ENCODE results near the gene STK35. TPM values are rescaled to one million over a fixed set of nuclear protein-coding genes. Genes with fewer than 3 reads are reported as not detected.

STK35 gene
- total RNA-seq (2022) (16.5 and 20.1 TPM in 2 replicates), Bru-seq, nascent RNA (percentile 71 among the genes with signal in this experiment), BruChase-seq, experiment 1, labeled RNA remaining after a 6-hour chase (percentile 72 among the genes with signal in this experiment), BruChase-seq, experiment 2, labeled RNA remaining after a 2-hour chase (percentile 76 among the genes with signal in this experiment)
- long read RNA-seq, partial matches to known transcripts: 1 of 19 reads
- long read RNA-seq, other reads (novel, unspliced or antisense): 18 of 19 reads

DNA sequence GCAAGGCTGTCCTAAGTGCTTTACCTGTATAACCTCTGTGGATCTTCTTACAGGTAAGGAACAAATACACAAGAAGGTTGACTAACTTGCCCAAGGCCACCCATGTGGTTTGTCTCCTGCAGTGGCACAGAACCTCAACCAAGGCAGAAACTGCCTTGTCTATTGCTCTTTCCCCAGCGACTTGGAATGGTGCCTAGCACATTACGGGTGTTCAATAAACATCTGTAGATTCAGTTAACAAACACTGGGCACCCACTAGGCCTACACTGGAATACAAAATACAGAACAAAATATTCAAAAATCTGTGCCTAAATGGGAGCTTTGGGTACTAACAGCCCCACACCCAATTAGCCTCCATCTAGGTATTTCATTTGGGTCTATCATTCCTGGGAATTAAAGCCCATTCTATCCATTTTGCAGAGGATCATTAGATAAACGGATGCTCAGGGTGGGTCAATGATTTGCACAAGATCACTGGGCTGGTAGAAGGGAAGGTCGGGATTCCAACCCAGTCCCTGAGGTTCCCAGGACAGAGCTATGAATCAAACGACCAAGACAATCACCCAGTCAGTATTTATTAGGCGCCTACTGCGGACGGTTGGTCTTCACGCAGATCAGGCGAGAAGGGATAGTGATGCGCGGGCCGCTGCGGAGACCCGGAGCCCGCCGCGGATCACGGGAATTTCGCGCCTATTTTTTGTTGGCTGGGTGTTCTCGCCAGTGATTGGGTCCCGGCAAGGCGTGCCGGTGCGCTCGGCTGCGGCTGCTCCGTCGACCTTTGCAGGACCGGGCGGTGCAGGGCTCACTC, at the start of gene STK35:
TSS of gene STK35 (plus strand) at position 771 of the 808 bp plus-strand sequence. CDS start 55 bp downstream, outside the sequence.
- Mint-ChIP-seq H3K4me3 (ENCODE audit: low read depth, unreplicated experiment) (peak within 1 kb of the TSS; percentile 77), H3K36me3 (ENCODE audit: insufficient read depth, unreplicated experiment) (peaks cover 28% of the 10 kb centered on the region)
- intact Hi-C loops (cut with micrococcal nuclease; ENCODE audit: unreplicated experiment): loop anchor here (10.0 kb wide), 1 partner anchor 74 kb away; no protein-coding TSS in a partner anchor

DNA sequence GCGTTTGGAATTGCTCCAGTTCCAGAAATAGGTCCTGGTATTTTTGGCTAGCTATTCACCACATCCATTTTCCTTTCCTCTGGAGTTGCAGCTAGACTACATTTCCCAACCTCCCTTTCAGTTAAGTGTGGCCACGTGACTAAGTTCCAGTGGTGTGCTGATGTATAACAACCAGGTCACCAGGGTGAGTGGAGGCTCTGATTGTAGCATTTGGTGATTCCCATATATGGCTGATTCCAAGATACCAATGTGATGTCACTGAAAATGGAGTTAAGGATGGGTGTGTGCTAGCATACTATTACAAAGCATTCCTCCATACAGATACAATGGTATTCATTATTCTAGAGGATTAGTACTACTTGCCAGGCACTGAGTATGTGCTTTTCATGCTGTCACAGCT, 49.7 kb upstream of the STK35 start:
- no TSS peak for BruUV-seq (replicated peaks)
- H3K27ac Mint-ChIP-seq (ENCODE audit: unreplicated experiment): no peak overlapping the region
- no peak for DNase-seq
- CTCF ChIA-PET: interaction anchor here (0.6 kb wide), 1 partner anchor 253 kb away, joined by 3 read pairs; no protein-coding TSS in a partner anchor
- H3K9me3 Mint-ChIP-seq (ENCODE audit: low read depth, unreplicated experiment): no peaks in the 10 kb centered on the region
- no peaks in the 10 kb centered on the region for H3K36me3 Mint-ChIP-seq (ENCODE audit: insufficient read depth, unreplicated experiment)
- H3K4me1 Mint-ChIP-seq (ENCODE audit: low read depth, unreplicated experiment): no peaks in the 10 kb centered on the region
- intact Hi-C loops (cut with micrococcal nuclease; ENCODE audit: unreplicated experiment): no loop called here
- peaks cover 72% of the 10 kb centered on the region for H3K27me3 Mint-ChIP-seq (ENCODE audit: unreplicated experiment)
- no peak overlapping the region for H3K4me3 Mint-ChIP-seq (ENCODE audit: low read depth, unreplicated experiment)
- TF ChIP-seq, protein P1, sequence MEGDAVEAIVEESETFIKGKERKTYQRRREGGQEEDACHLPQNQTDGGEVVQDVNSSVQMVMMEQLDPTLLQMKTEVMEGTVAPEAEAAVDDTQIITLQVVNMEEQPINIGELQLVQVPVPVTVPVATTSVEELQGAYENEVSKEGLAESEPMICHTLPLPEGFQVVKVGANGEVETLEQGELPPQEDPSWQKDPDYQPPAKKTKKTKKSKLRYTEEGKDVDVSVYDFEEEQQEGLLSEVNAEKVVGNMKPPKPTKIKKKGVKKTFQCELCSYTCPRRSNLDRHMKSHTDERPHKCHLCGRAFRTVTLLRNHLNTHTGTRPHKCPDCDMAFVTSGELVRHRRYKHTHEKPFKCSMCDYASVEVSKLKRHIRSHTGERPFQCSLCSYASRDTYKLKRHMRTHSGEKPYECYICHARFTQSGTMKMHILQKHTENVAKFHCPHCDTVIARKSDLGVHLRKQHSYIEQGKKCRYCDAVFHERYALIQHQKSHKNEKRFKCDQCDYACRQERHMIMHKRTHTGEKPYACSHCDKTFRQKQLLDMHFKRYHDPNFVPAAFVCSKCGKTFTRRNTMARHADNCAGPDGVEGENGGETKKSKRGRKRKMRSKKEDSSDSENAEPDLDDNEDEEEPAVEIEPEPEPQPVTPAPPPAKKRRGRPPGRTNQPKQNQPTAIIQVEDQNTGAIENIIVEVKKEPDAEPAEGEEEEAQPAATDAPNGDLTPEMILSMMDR (IDR thresholded peaks at IDR 0.05; ENCODE audit: unreplicated experiment): no peak

More for the DNA sequence above, at the start of gene STK35:
- peak; percentile 69 for DNase-seq
- peaks cover 10% of the 10 kb centered on the region for H3K4me1 Mint-ChIP-seq (ENCODE audit: low read depth, unreplicated experiment)
- TF ChIP-seq, protein P1 (IDR thresholded peaks at IDR 0.05; ENCODE audit: unreplicated experiment): no peak
- BruUV-seq (replicated peaks): TSS peak; percentile 61
- H3K9me3 Mint-ChIP-seq (ENCODE audit: low read depth, unreplicated experiment): no peaks in the 10 kb centered on the region
- H3K27ac Mint-ChIP-seq (ENCODE audit: unreplicated experiment): peak within 1 kb of the TSS; percentile 98
- no peaks in the 10 kb centered on the region for H3K27me3 Mint-ChIP-seq (ENCODE audit: unreplicated experiment)
- CTCF ChIA-PET: interaction anchor here (0.5 to 0.6 kb wide), 2 partner anchors 60 to 297 kb away, joined by 4 read pairs; no protein-coding TSS in a partner anchor

DNA sequence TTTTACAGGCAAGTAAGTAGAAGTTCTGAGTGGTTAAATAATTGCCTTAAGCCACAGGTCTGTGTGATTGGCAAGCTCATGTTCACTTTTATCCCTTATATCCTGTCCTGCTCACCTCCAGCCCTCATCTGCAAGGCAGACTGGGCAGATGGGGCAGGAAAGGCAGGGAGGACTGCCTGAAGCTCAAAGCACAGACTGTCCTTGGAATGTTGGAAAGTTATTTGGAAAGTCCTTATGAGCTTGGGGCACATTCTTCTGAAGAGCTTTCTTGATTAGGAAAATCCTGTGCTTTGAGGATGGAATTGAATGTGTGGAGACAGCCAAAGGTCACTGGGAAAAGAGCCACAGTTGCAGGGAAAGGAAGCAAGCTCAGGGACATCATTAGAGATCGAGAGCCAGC, 48.9 kb upstream of the STK35 start:
- BruUV-seq (replicated peaks): no TSS peak
- no peaks in the 10 kb centered on the region for H3K4me1 Mint-ChIP-seq (ENCODE audit: low read depth, unreplicated experiment)
- CTCF ChIA-PET: no interaction called here

DNA sequence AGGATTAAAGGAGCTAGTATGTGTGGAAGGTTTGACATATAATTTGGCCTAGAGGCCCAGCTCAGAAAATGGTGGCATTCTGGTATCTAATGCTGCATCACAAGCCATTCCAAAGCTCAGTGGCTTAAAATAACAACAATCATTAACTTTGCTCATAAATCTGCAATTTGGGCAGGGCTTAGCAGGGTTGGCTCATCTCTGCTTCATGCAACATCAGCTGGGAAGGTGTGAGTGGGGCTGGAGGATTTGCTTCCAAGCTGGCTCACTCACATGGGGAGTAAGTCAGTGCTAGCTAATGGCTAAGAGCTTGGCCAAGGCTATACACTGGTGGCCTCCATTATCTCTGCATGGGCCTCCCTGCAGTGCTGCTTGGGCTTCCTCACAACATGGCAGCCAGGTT, 48.0 kb upstream of the STK35 start:
- H3K4me1 Mint-ChIP-seq (ENCODE audit: low read depth, unreplicated experiment): no peaks in the 10 kb centered on the region
- CTCF ChIA-PET: no interaction called here
- H3K4me3 Mint-ChIP-seq (ENCODE audit: low read depth, unreplicated experiment): no peak overlapping the region
- H3K36me3 Mint-ChIP-seq (ENCODE audit: insufficient read depth, unreplicated experiment): no peaks in the 10 kb centered on the region
- no peak for DNase-seq
- intact Hi-C loops (cut with micrococcal nuclease; ENCODE audit: unreplicated experiment): no loop called here
- H3K9me3 Mint-ChIP-seq (ENCODE audit: low read depth, unreplicated experiment): peaks cover 2% of the 10 kb centered on the region
- TF ChIP-seq, protein P1 (IDR thresholded peaks at IDR 0.05; ENCODE audit: unreplicated experiment): no peak
- BruUV-seq (replicated peaks): no TSS peak
- H3K27ac Mint-ChIP-seq (ENCODE audit: unreplicated experiment): no peak overlapping the region
- peaks cover 61% of the 10 kb centered on the region for H3K27me3 Mint-ChIP-seq (ENCODE audit: unreplicated experiment)

More for the DNA sequence above, 48.9 kb upstream of the STK35 start:
- H3K9me3 Mint-ChIP-seq (ENCODE audit: low read depth, unreplicated experiment): peaks cover 2% of the 10 kb centered on the region
- H3K36me3 Mint-ChIP-seq (ENCODE audit: insufficient read depth, unreplicated experiment): no peaks in the 10 kb centered on the region
- TF ChIP-seq, protein P1 (IDR thresholded peaks at IDR 0.05; ENCODE audit: unreplicated experiment): no peak
- H3K4me3 Mint-ChIP-seq (ENCODE audit: low read depth, unreplicated experiment): no peak overlapping the region
- no peak overlapping the region for H3K27ac Mint-ChIP-seq (ENCODE audit: unreplicated experiment)
- H3K27me3 Mint-ChIP-seq (ENCODE audit: unreplicated experiment): peaks cover 70% of the 10 kb centered on the region
- intact Hi-C loops (cut with micrococcal nuclease; ENCODE audit: unreplicated experiment): no loop called here
- DNase-seq: no peak

All from Calu3 (cell line).